HepG2 (cell line): Measurements from ENCODE around the gene EVI5.

Experiments used
- CHD4 ChIP-seq: fragments of 200-600 bp; sonication (generic); IDR thresholded peaks from 2 replicates; pipeline ENCODE4 v1.7.0; 2017; ENCODE audit warnings: mild to moderate bottlenecking, low read length, borderline replicate concordance
- CTCF ChIP-seq: sonication (generic); formaldehyde crosslinking; IDR thresholded peaks from 2 replicates; pipeline ENCODE4 v1.5.0; 2020; ENCODE audit warnings: mild to moderate bottlenecking, missing genetic modification reagents, moderate library complexity
- FIP1L1 ChIP-seq: fragments of 200-400 bp; formaldehyde crosslinking; IDR thresholded peaks from 2 replicates; pipeline ENCODE4 v1.6.1; 2018; ENCODE audit warnings: low read depth, mild to moderate bottlenecking, low read length, moderate library complexity, borderline replicate concordance; ENCODE audit not compliant: insufficient read depth
- NONO ChIP-seq, 2 experiments: fragments of 450-650 bp in 1 of 2; sonication (generic) in 1 of 2; formaldehyde crosslinking in 1 of 2; IDR thresholded peaks in 1 of 2; conservative IDR thresholded peaks in 1 of 2; 2 replicates each; pipeline versions ENCODE4 v1.6.1 to v1.8.0; 2017 to 2022; ENCODE audit warnings: mild to moderate bottlenecking in 1 of 2, missing genetic modification reagents in 1 of 2, moderate library complexity in 1 of 2
- NR2C2 ChIP-seq: sonication (generic); formaldehyde crosslinking; IDR thresholded peaks from 2 replicates; pipeline ENCODE4 v1.4.0; 2020; ENCODE audit warnings: missing genetic modification reagents, mild to moderate bottlenecking, moderate library complexity, borderline replicate concordance
- POLR2AphosphoS5 ChIP-seq: IDR thresholded peaks from 2 replicates; pipeline ENCODE4 v1.6.1; 2012; ENCODE audit warnings: low read depth, low read length
- ZKSCAN5 ChIP-seq: sonication (generic); formaldehyde crosslinking; IDR thresholded peaks from 2 replicates; pipeline ENCODE4 v1.5.1; 2020; ENCODE audit warnings: mild to moderate bottlenecking, missing genetic modification reagents
- ZNF225 ChIP-seq: sonication (generic); formaldehyde crosslinking; IDR thresholded peaks from 2 replicates; pipeline ENCODE4 v1.4.0; 2020; ENCODE audit warnings: mild to moderate bottlenecking, missing genetic modification reagents

- TF ChIP-seq FIP1L1, result no peak
- no peak for TF ChIP-seq ZKSCAN5
- TF ChIP-seq NONO (IDR thresholded peaks at IDR 0.05), result no peak
- no peak for TF ChIP-seq NONO (CRISPR knock-in tag; conservative IDR thresholded peaks at IDR 0.05)
- no peak for TF ChIP-seq POLR2AphosphoS5
- no peak for TF ChIP-seq CTCF (CRISPR knock-in tag)
- TF ChIP-seq CHD4, result no peak
- TF ChIP-seq ZNF225 (CRISPR knock-in tag), result no peak
- no peak for TF ChIP-seq NR2C2
Observed at GRCh38 chr1:92778376-92778775, 6.5 kb downstream of the EVI5 start.
